HG02852 (cell line): ENCODE measurements around the gene IQSEC1.
A peak's percentile ranks its signal among the peaks of the same experiment; 100 is the strongest.

Source experiments
- ATAC-seq: cut with Tn5 transposase; IDR thresholded peaks from one replicate; pipeline ENCODE4 v1.9.1; 2021; ENCODE audit warnings: mild to moderate bottlenecking, moderate library complexity; ENCODE audit not compliant: unreplicated experiment

IQSEC1 gene

DNA sequence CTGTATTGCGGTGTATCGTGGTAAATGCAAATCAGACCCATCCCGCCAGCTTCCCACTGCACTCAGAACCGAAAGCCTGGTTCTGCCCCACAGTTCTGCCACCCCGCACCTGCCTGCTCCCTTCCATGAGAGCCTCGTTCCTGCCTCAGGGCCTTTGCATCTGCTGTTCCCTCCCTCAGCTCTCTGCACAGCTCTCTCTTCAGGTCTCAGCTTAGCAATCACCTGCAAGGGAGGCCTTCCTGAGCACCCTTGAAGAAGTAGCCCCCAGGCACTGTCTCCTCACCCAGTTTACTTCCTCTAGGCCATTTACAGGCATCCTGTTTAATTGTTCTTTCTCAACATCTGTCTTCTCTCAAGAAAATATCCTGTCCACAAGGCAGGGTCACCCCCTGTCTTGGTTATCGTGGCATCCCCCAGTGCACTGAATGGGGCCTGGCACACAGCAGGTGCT is 13.3 kb upstream of the IQSEC1 start:
- ATAC-seq = no peak

DNA sequence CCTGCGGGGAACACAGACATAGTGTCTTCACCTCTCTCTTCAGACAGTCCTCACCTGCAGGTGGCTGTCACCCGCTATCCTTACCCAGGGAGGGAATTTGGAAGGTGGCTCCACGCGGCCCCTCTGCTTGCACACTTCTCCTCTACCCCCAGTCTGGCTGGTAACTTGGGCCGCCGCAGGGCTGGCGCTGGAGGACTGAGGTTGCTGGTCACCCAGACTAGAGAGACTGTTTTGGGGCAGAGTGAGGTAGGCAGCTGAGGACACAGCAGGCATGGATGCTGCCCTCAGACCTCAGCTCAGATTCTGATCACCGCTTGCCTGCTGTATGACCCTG is 12.6 kb upstream of the IQSEC1 start:
- ATAC-seq = no peak

DNA sequence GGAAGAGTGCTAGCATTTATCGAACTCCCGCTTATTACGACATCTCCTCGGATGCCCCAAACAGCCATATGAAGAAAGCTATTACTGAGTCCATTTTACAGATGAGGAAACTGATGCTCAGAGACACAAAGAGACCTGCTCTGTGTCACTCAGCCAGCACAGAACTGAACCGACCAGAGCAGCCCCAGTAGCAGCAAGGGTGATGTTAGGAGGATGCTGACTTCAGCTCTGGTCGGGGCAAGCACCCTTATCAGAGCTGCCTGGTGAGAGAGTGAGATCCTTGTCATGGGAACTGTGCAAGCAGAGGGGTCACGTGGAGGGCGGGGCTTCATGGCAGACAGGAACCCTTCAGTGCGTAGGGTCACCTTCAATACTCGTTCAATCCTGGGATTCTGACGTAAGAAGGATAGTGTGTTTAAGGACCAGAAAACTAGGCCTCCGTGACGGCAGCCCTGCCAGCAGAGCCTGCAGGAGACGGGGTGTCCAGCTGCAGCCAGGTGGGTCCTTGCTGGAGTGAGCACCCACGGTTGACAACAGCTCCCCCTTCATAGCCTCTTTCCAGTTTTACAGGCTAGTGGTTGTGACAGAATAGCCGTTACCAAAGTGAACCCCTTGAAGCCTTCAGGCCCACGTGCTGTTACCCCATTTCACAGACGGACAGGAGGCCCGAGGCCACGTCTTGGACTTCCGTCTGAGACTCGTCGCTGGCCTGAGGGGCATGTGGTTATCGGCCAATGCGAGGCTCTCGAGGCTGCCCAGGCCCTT is 12.0 kb upstream of the IQSEC1 start:
- ATAC-seq = no peak

DNA sequence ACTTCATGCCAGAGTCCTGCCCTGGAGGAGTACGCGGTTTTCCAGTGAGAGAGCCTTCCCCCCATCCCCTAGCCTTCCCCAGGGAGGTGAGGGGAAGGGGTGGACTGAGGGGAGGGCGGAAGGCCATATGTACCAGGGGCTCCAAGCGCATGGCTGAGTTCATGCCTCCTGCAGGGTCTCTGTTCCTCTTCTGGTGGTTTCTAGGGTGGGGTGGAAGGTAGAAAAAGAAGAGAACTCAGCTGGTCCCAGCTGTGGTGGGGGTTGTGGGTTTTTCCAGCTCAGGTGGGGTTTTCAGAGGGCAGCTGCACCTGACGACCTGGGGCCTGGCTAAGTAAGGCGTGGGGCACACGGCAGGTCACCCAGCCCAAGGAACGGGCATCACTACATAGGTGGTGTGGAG is 10.7 kb upstream of the IQSEC1 start:
- ATAC-seq = peak; percentile 58

DNA sequence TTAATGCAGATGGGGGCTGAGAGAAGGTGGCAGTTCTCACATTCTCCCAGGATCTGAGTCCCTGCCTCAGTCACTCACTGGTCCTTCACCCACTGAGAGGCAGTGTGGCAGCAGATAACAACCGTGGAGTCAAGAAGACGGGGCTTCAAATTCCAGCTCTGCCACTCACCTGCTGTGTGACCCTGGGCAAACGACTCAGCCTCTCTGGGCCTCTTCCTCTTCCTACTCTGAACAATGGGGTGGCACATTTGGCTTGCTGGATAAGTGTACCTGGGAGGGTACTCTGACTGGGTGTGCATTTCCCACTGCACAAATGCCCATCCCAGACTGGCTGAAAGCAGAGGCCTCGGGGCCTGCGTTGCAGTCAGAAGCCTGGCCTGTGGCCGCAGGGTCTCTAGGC is 10.0 kb upstream of the IQSEC1 start:
- no peak for ATAC-seq

DNA sequence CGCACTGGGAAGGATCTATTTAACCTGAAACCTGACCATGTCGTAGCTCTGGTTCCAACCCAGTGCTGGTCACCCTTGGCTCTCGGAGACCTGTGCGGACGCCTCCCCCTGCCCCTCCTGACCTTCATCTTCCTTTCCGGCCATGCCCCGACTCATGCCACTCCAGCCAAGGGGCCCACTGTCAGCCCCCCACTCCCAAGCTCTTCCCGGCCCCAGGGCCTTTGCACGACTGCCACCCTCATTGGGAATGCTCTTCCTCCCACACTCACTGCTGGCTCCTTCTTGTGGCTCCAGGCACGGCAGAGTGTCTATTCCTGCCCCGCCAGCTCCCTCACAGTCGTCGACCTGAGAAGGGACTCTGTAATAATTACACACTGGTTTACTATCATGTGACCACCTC is 9.4 kb upstream of the IQSEC1 start:
- no peak for ATAC-seq

DNA sequence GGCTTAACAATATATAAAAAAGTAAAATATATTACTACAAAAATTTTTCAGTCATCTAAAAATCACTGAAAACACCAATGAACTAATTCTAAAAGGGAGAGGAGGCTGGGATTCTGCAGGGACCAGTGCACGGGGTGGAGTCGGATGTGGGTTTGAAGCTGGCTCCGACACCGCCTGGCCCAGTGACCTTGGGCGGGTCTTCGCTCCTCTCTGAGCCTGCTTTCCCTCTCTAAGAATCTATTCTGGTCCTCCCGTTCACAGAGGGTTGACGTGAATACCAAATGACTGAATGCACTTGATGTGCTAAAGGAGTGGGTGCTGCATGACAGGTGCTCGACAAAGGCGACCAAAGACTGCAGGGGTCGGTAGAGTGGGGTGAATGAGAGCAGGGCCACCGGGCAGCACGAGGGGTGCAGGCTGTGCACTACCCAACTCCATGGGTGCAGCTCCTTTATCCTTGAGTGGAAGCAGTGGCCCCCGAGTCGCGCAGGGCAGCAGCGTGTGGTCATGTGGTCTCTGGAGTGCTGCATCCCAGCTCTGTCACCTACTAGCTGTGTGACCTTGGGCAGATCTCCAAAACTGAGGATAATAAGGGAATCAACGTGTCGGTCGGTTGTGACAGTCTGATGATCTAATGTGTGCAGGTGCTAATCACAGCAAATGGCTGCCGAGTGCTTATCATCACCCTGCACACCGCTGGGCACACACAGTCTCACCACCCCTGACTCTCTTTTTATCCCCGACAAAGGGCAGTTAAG is 8.6 kb upstream of the IQSEC1 start:
- no peak for ATAC-seq

DNA sequence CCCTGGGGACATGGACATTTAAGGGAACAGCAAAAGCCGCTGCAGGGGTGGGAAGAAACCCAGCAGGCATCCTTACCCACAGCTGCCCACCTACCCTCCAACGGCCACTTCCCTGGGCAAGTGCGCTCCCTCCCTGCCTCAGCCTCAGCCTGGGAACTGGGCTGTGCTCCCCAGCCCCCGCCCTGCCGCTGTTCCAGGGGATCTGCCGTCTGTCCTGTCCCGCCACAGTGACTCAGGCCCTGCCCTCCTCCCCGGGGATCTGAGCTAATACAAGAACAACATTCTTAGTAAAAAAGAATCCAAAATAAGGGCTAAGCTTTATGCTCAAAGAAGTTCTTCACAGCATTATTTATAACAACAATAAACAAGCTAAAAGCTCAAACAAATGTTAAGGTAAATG is 7.4 kb upstream of the IQSEC1 start:
- ATAC-seq = no peak

DNA sequence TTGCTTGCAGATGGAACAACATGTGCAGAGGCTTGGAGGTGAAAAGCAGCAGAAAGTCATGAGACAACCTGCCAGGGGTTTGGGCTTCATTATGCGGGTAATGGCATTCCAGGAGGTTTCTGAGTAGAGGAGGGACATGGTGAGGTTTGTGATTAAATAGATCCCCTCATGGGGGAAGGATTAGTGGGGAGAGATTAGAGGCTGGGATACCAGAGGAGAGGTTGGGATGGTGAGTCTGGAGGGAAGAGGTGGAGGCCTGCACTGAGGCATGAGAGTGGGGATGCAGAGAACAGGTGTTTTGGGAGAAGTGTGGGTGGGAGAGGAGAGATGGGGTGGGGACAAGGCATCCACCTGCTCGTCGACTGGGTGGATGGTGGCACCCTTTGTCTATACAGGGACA is 6.8 kb upstream of the IQSEC1 start:
- ATAC-seq = no peak

DNA sequence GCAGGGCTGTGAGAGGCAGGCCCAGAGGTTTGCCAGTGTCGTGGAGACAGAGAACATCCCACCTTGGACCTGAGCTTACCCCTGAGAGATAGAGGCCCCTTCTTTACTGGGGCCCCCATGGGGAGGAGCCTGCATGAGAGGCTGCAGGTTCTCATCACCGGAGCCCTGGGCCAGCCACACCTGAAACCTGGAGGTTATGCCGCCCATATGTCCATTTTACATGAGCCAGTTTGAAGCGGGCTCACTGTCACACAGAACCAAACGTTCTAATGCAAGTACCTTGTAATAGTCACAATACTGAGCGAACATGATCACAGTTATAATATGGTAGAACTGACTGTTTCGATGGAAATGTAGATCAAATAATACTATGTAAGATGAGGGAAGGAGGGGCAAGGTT is 6.3 kb upstream of the IQSEC1 start:
- no peak for ATAC-seq

DNA sequence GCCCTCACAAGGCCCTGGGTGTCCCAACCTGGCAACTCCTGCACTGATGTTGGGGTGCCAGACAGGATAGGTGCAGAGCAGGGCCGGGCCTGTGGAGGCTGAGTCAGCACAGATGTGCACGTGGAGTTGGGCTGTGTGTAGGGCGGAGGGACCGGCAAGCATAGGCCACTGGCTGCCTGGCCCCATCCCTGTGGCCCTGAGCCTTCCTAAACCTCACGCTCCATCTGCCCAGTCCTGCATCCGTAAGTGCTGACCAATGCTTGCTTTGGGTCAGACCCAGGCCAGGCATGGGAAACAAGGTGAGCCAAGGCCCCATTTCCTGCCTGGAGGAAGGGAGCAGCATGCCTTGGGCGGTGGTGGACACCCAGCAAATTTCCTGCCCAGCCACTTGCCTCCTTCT is 5.8 kb upstream of the IQSEC1 start:
- no peak for ATAC-seq

DNA sequence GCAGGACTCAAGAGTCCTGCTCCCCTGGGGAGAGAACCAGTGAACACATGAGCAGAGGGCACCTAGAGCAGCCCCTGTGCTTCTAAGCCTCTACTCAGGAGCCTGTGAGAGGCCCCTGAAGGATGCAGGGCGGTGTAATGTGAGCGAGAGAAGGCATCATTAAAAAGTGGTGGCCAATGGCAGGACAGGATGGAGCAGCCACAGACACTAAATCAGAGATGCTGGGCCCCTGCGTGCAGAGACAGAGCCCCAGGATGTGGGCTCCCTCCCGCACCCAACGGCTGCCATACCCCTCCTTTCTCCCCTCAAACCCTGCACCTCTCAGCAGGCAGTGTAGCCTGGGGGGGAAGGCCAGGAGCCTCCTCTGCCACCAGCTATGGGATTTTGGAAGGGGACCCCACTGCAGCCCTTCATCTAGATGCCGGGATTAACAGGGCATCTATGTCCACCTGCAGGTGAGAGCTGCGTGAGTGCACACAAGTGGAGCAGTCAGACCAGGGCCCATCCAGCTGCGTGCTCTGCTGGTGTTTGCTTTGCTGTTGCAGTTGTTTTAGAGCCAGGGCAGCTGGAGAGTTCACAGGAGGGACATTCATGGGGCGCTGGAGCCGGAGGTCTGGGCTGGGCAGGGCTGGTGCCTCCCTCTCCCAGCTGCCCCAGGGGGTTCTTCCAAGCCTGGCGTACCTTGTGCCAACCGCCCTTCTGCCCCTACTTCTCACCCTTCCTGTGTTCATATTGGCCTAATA is 5.1 kb upstream of the IQSEC1 start:
- ATAC-seq = no peak

DNA sequence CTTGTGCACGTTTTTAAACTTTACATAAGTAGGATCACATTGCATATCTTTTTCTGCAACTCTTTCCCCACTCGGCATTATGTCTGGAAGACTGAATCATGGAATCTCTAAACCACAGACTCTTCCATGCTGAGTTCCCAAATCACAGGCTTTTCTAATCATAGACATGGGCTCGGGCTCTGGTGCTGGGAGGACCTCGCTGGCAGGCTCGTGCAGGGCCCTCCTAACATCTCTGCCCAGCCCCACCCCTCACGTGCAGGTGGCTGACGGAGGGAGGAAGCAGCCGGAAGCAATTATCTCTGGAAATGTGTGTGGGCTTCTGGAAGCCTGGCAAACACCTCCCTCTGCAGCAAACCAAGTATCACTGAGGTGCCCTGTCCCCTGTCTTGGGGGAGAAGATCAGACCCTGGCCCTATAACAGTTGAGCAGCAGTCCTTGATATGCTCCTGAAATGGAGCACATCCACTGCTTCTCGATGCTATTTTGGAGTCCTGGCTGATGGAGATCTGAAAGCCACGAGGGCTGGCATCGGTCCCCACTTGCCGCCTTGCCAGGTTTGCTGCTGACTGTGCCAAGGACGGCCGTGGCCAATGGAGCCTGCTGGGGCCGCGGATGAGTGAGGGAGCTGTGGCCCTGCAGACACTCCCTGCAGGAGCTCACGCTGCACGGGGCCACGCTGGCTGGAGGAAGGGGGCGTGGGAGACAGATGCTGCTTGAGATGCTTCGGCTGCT is 4.4 kb upstream of the IQSEC1 start:
- ATAC-seq = no peak

DNA sequence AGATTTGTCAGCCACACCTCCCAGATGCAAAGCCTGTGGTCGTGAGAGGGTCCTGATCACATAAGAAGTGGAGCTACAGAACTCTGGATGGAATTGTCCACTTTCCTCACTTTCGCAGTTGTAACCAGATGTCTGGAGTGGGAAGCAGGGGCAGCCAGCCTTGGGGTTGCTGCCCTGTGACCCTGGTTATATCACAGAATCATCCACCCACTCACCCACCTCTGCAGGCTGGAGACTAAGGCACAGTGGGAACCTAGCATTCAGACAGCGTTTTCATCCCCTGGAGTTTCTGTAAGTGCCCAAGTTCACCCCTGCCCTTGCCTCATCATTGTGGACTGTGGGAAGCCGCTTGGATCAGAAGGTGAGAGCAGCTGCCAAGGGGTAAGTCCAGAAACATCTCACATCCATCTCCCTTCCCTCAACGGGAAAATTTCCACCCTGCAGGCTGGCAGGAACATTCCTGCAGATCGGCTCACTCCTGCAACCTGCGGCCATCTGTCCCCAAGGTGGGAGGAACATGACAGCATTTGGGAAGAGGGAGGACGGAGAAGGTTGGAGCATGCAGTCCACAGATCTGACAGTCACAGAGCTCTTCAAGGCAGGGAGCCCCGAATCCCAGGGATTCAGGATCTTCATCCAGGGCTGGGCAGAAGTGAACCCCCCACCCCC is 2.9 kb upstream of the IQSEC1 start:
- ATAC-seq = no peak

DNA sequence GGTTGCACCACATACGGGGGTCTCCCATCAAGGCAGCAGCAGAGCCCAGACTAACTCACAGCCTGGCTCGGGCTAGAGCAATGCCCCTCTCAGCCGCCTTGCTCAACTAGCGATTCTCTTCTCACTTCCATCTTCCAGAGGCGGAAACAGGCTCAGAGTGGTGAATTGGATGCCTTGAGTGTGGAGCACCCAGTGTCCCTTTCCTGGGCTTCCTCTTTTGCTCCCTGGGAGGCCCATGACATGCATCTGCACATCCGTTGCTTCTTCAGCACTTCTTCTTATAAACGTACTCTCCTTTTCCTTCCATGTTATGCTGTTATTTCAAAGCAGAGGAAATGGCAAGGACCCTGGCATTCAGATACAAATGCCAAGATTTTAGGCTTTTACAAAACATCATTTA is 2.1 kb upstream of the IQSEC1 start:
- ATAC-seq = no peak

DNA sequence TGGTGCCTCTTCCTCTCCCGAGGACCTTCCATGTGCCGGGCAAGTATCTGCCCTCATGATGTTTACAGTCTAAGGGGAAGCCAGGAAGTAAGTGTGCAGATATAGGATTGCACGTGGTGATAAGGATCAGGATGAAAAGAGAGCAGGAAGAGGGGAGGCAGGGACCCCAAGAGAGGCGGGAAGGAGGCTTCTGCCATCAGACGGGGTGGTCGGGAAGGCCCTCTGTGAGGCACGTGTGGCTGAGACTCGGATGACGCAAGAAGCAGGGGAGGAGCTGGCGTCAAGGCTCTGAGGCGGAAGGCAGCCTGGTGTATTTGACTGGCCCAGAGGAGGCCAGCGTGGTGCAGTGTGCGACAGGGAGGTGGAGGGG is 762 bp upstream of the IQSEC1 start:
- ATAC-seq = no peak

DNA sequence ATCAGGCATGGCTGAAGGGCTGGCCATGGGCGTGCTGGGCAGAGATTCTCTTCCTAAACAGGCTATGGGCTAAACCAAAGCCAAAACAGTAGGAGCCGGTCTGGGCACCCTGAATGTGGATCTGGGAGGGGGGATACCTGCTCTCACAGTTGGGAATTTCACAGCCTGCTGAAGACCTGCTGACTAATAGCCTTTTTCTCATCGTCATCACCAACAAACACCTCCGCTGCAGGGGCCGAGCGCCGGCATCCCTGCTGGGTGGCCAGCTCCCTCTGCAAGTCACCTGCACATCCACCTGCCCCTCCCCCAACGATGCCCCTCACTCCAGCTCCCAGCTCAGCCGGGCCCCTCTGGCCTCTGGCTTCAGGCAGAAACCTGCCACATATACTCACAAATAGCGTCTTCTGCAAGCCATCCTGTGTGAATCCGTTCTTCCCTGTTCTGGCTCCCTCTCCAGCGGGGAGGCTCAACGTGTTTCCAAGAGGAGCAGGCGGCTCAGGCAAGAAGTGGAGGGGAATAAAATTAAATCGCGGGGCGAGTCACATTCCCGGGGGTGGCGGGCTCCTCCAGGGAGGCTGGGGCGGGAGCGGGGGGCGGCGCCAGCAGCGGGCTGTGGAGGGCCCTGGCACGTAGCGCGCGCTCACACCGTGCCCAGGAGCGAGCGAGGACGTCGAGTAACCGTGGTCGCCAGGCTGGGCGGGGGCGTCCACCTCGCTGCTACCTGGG is 466 bp downstream of the IQSEC1 start:
- peak; percentile 33 for ATAC-seq

DNA sequence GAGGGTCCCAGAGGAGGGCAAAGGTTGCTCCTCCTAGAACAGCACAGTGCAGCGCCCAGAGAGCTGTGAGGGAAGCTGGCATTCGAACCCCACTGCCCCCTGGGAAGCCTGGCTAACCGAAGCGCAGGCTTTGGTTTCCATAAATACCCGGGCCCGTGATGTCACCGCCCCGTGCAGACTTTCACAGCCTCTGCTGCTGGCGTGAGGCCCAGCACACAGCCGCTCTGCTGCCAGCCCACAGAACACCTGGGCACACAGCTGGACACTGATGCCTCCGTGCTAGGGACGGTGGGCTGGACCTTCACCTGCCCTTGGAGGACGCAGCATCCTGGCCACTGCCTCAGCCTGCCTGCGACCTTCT is 1.0 kb downstream of the IQSEC1 start:
- peak; percentile 39 for ATAC-seq

DNA sequence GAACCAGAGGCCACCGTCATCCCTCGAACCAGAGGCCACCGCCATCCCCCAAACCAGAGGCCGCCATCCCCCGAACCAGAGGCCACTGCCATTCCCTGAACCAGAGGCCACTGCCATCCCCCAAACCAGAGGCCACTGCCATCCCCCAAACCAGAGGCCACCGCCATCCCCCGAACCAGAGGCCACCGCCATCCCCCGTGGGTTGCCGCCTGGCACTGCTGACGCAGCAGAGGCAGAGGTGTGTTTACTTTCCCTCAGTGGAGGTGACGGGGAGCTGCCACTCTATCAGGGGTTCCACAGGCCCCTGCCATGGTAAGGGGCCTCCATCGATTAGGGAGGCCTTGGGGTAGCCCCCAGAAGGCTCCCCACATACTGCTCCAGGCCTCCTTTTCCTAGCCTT is 1.5 kb downstream of the IQSEC1 start:
- no peak for ATAC-seq

DNA sequence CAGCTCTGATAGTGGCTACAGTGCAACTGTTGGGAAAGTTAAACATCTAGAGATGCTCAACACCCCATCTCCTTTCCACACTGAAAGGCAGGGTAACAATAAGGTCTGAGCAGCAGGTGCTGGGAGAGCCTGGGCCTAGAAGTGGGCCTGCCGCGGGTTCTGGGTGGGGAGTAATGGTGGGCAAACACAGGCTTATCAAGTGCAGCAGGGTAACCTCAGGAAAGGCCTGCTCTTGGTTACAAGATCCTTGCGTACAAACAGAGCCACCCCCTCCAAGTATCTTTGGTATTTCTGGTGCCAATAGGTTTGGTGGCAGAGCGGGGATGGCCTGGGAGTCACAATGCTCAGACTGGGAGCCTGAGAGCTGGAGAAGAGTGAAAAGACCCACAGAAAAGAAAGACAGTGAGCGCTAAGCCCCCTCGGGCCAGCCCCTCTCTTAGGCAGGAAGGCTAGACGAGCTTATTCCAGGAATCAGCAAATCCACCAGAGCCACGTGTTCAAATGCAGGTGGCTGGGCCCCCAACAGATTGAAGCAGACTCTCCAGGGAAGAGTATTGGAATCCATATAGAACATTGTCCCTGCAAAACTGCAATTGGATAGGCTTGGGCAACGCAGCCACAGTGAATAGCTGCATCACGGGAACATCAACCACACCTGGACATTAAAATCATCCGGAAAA is 2.7 kb downstream of the IQSEC1 start:
- ATAC-seq = no peak
